ENCODE measurements around the gene FBXL16.

Gene FBXL16

GRCh38 chr16:751152-752006 lies 45.8 kb upstream of the FBXL16 start:
- no peak for DNase-seq (ENCODE audit: low read depth in 1 of 2, low spot score in 1 of 2)
- TF ChIP-seq POLR2AphosphoS5 (IDR thresholded peaks at IDR 0.05; ENCODE audit: low read depth) = no peak
- no peak for TF ChIP-seq SPI1 (IDR thresholded peaks at IDR 0.05; ENCODE audit: borderline replicate concordance, low read depth)
- no peak for TF ChIP-seq REST (IDR thresholded peaks at IDR 0.05; ENCODE audit: insufficient replicate concordance, low read depth)
- no peak for TF ChIP-seq CTCF (IDR thresholded peaks at IDR 0.05; ENCODE audit: insufficient read depth, low read length)
- no peak for TF ChIP-seq GABPA (IDR thresholded peaks at IDR 0.05; ENCODE audit: low read depth)
- no peaks in the 10 kb centered on the region for H3K27me3 ChIP-seq (ENCODE audit: insufficient read depth, poor library complexity, severe bottlenecking)
- no peak overlapping the region for H3K4me3 ChIP-seq (replicated peaks; ENCODE audit: insufficient read depth, low read length)
- no peak overlapping the region for H3K27ac ChIP-seq (replicated peaks)

GRCh38 chr16:750485-750884 lies 44.9 kb upstream of the FBXL16 start:
- no peak for TF ChIP-seq GABPA (IDR thresholded peaks at IDR 0.05; ENCODE audit: low read depth)
- no peak for TF ChIP-seq REST (IDR thresholded peaks at IDR 0.05; ENCODE audit: insufficient replicate concordance, low read depth)
- TF ChIP-seq SPI1 (IDR thresholded peaks at IDR 0.05; ENCODE audit: borderline replicate concordance, low read depth) = no peak
- TF ChIP-seq POLR2AphosphoS5 (IDR thresholded peaks at IDR 0.05; ENCODE audit: low read depth) = no peak
- no peak for TF ChIP-seq CTCF (IDR thresholded peaks at IDR 0.05; ENCODE audit: insufficient read depth, low read length)
- H3K27ac ChIP-seq (replicated peaks) = no peak overlapping the region
- DNase-seq (ENCODE audit: low read depth in 1 of 2, low spot score in 1 of 2) = no peak
- no peak overlapping the region for H3K4me3 ChIP-seq (replicated peaks; ENCODE audit: insufficient read depth, low read length)
- no peaks in the 10 kb centered on the region for H3K27me3 ChIP-seq (ENCODE audit: insufficient read depth, poor library complexity, severe bottlenecking)

GRCh38 chr16:749010-749409 lies 43.4 kb upstream of the FBXL16 start:
- Histone ChIP-seq H3K4me3 (replicated peaks; ENCODE audit: insufficient read depth, low read length) (no peak overlapping the region), H3K27ac (replicated peaks) (no peak overlapping the region), H3K27me3 (ENCODE audit: insufficient read depth, poor library complexity, severe bottlenecking) (no peaks in the 10 kb centered on the region)
- TF ChIP-seq POLR2AphosphoS5 (IDR thresholded peaks at IDR 0.05; ENCODE audit: low read depth) (no peak), REST (IDR thresholded peaks at IDR 0.05; ENCODE audit: insufficient replicate concordance, low read depth) (no peak), SPI1 (IDR thresholded peaks at IDR 0.05; ENCODE audit: borderline replicate concordance, low read depth) (no peak), GABPA (IDR thresholded peaks at IDR 0.05; ENCODE audit: low read depth) (no peak), CTCF (IDR thresholded peaks at IDR 0.05; ENCODE audit: insufficient read depth, low read length) (no peak)
- no peak for DNase-seq (ENCODE audit: low read depth in 1 of 2, low spot score in 1 of 2)

Measured in HL-60 (cell line).